Measurements from ENCODE around the gene THSD4.

GRCh38 chr15:71183063-71183462 lies 67.8 kb downstream of the THSD4 start:
- no peak for TF ChIP-seq POLR2A (IDR thresholded peaks at IDR 0.05; ENCODE audit: low read depth, low read length)
- TF ChIP-seq POLR2AphosphoS5 (IDR thresholded peaks at IDR 0.05; ENCODE audit: low read depth, low read length): no peak
- no peak for TF ChIP-seq TAF1 (IDR thresholded peaks at IDR 0.05; ENCODE audit: borderline replicate concordance, low read depth, low read length)
